HL-60 (cell line): ENCODE results near the gene MORC4.
A peak's percentile ranks its signal among the peaks of the same experiment; 100 is the strongest.

Source experiments
- DNase-seq, 2 experiments: peaks; one replicate each; pipeline ENCODE4 v3.0.0-alpha.2; 2010 to 2020; ENCODE audit warnings: low read depth in 1 of 2, low spot score in 1 of 2
- H3K27ac ChIP-seq: fragments of 250-450 bp; sonication (Bioruptor Pico); replicated peaks from 2 replicates; pipeline ENCODE4 v1.5.1; 2020; ENCODE audit warnings: mild to moderate bottlenecking, moderate library complexity
- H3K27me3 ChIP-seq: fragments of 250-450 bp; sonication (Bioruptor Pico); 2 replicates; pipeline ENCODE4 v1.5.1; 2021; ENCODE audit warnings: mild to moderate bottlenecking, moderate library complexity; ENCODE audit not compliant: insufficient read depth, poor library complexity, severe bottlenecking
- H3K4me3 ChIP-seq: replicated peaks from 2 replicates; pipeline ENCODE4 v1.5.1; 2011; ENCODE audit warnings: mild to moderate bottlenecking, control low read depth, low read length; ENCODE audit not compliant: insufficient read depth
- GABPA ChIP-seq: IDR thresholded peaks from 2 replicates; pipeline ENCODE4 v1.6.1; 2012; ENCODE audit warnings: low read depth
- POLR2AphosphoS5 ChIP-seq: IDR thresholded peaks from 2 replicates; pipeline ENCODE4 v1.6.1; 2012; ENCODE audit warnings: low read depth
- SPI1 ChIP-seq: IDR thresholded peaks from 2 replicates; pipeline ENCODE4 v1.6.1; 2012; ENCODE audit warnings: low read depth, mild to moderate bottlenecking, borderline replicate concordance
- long read RNA-seq: library from polyadenylated mRNA; unstranded; transcript quantifications from one replicate; pipeline ENCODE4 v2.0.0, GENCODE V29; 2020
- TF ChIP-seq, protein P1 (sequence below): IDR thresholded peaks from one replicate; pipeline ENCODE4 v1.5.1; 2011; ENCODE audit warnings: low read length, control low read depth, inconsistent platforms; ENCODE audit not compliant: insufficient read depth
- TF ChIP-seq, protein P2 (sequence below): IDR thresholded peaks from 2 replicates; pipeline ENCODE4 v1.6.1; 2012; ENCODE audit warnings: low read depth; ENCODE audit not compliant: insufficient replicate concordance

The MORC4 gene
- long read RNA-seq, partial matches to known transcripts, result 0 of 1 reads
- long read RNA-seq, other reads (novel, unspliced or antisense), result 1 of 1 reads

DNA sequence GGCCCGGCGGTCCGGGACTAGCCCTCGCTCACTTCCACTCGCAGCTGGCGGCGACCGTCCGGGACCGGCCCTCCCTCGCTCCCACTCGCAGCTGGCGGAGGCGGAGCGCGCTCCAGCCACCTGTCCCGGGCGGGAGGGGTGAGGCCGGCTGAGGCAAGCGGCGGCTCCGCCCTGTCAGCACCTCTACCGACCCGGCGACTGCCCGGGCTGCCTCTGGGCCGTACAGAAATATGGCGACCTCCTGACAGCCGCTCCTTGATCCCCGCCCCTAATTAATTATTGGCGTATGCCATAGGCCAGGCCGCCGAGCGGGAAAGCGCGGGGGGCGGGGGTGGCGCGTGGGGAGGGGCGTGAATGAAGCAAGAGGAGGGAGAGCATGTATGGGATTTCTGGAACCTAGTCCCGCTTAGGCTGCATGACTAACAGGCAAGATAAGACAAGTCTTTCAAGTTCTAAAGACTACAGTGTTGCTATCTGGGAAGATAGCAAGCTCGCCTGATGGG is at the start of gene MORC4:
TSS of gene MORC4 (minus strand) at position 200 of the 503 bp plus-strand sequence. CDS start 243 bp downstream, outside the sequence.
- H3K27ac ChIP-seq, result no peak within 1 kb of the TSS
- DNase-seq, result no peak
- H3K27me3 ChIP-seq, result peaks cover 16% of the 10 kb centered on the region
- peak within 1 kb of the TSS; percentile 14 for H3K4me3 ChIP-seq
- TF ChIP-seq, protein P1, sequence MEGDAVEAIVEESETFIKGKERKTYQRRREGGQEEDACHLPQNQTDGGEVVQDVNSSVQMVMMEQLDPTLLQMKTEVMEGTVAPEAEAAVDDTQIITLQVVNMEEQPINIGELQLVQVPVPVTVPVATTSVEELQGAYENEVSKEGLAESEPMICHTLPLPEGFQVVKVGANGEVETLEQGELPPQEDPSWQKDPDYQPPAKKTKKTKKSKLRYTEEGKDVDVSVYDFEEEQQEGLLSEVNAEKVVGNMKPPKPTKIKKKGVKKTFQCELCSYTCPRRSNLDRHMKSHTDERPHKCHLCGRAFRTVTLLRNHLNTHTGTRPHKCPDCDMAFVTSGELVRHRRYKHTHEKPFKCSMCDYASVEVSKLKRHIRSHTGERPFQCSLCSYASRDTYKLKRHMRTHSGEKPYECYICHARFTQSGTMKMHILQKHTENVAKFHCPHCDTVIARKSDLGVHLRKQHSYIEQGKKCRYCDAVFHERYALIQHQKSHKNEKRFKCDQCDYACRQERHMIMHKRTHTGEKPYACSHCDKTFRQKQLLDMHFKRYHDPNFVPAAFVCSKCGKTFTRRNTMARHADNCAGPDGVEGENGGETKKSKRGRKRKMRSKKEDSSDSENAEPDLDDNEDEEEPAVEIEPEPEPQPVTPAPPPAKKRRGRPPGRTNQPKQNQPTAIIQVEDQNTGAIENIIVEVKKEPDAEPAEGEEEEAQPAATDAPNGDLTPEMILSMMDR, result no peak
- TF ChIP-seq, protein P2, sequence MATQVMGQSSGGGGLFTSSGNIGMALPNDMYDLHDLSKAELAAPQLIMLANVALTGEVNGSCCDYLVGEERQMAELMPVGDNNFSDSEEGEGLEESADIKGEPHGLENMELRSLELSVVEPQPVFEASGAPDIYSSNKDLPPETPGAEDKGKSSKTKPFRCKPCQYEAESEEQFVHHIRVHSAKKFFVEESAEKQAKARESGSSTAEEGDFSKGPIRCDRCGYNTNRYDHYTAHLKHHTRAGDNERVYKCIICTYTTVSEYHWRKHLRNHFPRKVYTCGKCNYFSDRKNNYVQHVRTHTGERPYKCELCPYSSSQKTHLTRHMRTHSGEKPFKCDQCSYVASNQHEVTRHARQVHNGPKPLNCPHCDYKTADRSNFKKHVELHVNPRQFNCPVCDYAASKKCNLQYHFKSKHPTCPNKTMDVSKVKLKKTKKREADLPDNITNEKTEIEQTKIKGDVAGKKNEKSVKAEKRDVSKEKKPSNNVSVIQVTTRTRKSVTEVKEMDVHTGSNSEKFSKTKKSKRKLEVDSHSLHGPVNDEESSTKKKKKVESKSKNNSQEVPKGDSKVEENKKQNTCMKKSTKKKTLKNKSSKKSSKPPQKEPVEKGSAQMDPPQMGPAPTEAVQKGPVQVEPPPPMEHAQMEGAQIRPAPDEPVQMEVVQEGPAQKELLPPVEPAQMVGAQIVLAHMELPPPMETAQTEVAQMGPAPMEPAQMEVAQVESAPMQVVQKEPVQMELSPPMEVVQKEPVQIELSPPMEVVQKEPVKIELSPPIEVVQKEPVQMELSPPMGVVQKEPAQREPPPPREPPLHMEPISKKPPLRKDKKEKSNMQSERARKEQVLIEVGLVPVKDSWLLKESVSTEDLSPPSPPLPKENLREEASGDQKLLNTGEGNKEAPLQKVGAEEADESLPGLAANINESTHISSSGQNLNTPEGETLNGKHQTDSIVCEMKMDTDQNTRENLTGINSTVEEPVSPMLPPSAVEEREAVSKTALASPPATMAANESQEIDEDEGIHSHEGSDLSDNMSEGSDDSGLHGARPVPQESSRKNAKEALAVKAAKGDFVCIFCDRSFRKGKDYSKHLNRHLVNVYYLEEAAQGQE, result no peak
- TF ChIP-seq GABPA, result no peak
- TF ChIP-seq POLR2AphosphoS5, result no peak
- TF ChIP-seq SPI1, result no peak

DNA sequence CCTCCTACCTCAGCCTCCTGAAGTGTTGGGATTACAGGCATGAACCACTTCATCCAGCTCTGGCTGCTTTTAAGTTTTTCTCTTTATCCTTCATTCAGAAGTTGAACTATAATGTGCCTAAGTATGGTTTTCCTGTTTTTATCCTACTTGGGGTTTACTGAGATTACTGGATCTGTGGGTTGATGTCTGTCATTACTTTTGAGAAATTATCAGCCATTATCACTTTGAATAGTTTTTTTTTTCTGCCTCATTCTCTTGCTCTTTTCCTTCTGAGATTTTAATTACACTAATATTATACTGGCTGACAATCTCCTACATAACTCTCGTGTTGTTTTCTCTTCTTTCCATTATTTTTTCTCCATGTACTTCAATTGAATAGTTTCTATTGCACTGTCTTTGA is 47.6 kb upstream of the MORC4 start:
- TF ChIP-seq, protein P1, result no peak
- no peak for TF ChIP-seq SPI1
- TF ChIP-seq GABPA, result no peak
- TF ChIP-seq, protein P2, result no peak
- no peak for TF ChIP-seq POLR2AphosphoS5
- no peaks in the 10 kb centered on the region for H3K27me3 ChIP-seq
- no peak overlapping the region for H3K27ac ChIP-seq

GRCh38 chrX:107029752-107030151 is 29.7 kb upstream of the MORC4 start:
- no peak overlapping the region for H3K27ac ChIP-seq
- TF ChIP-seq, protein P1, result no peak
- TF ChIP-seq SPI1, result no peak
- no peak for TF ChIP-seq GABPA
- TF ChIP-seq POLR2AphosphoS5, result no peak
- TF ChIP-seq, protein P2, result no peak
- no peaks in the 10 kb centered on the region for H3K27me3 ChIP-seq
- no peak for DNase-seq
- H3K4me3 ChIP-seq, result no peak overlapping the region

More for the DNA sequence above, 47.6 kb upstream of the MORC4 start:
- H3K4me3 ChIP-seq, result no peak overlapping the region
- no peak for DNase-seq
